Measurements from ENCODE around the gene TBL3. TPM values are rescaled to one million over a fixed set of nuclear protein-coding genes. Genes with fewer than 3 reads are reported as not detected.
A peak's percentile ranks its signal among the peaks of the same experiment; 100 is the strongest.

The TBL3 gene
- total and polyA plus RNA-seq, 9 of the 15 experiments (the other 6 are each of a cell fraction or from before 2014, with no cell fraction given): 0.97 to 117 (median 24.5) TPM

DNA sequence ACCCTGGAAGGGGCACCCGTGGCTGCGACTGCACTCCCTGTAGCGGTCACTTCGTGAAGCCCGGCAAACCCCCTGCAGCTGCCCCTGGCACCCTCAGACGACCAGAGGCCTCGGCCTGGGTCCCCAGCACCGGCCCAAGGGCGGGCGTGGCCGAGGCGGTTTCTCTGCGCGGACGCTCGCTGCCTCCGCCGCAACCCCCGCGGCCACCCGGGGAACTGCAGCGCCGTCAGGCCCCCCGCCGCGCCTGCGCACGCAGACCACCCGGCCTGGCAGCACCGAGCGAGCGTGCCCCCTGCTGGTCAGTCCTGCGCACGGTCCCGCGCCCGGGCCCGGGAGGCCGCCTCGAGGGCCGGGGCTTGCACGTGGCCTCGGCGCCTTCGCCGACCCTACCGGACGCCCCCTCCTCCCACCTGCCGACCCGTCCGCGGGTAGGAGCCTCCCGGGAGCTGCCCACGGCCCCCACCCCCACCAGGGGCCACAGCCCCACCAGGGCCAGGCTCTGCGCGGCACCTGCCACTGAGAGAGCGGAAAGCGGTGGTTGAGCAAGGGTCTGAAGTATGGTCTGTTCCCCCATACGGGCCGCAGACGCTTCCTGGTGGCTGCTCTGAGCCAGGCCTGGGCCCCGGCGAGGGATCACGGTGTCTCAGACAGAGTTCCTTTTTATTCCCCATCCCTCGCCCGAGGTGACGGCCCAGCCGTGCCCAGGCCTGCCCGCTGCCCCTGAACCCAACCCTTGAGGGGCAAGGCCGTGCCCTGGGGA is 42.1 kb upstream of the TBL3 start (continued):
- TF ChIP-seq, protein P1, sequence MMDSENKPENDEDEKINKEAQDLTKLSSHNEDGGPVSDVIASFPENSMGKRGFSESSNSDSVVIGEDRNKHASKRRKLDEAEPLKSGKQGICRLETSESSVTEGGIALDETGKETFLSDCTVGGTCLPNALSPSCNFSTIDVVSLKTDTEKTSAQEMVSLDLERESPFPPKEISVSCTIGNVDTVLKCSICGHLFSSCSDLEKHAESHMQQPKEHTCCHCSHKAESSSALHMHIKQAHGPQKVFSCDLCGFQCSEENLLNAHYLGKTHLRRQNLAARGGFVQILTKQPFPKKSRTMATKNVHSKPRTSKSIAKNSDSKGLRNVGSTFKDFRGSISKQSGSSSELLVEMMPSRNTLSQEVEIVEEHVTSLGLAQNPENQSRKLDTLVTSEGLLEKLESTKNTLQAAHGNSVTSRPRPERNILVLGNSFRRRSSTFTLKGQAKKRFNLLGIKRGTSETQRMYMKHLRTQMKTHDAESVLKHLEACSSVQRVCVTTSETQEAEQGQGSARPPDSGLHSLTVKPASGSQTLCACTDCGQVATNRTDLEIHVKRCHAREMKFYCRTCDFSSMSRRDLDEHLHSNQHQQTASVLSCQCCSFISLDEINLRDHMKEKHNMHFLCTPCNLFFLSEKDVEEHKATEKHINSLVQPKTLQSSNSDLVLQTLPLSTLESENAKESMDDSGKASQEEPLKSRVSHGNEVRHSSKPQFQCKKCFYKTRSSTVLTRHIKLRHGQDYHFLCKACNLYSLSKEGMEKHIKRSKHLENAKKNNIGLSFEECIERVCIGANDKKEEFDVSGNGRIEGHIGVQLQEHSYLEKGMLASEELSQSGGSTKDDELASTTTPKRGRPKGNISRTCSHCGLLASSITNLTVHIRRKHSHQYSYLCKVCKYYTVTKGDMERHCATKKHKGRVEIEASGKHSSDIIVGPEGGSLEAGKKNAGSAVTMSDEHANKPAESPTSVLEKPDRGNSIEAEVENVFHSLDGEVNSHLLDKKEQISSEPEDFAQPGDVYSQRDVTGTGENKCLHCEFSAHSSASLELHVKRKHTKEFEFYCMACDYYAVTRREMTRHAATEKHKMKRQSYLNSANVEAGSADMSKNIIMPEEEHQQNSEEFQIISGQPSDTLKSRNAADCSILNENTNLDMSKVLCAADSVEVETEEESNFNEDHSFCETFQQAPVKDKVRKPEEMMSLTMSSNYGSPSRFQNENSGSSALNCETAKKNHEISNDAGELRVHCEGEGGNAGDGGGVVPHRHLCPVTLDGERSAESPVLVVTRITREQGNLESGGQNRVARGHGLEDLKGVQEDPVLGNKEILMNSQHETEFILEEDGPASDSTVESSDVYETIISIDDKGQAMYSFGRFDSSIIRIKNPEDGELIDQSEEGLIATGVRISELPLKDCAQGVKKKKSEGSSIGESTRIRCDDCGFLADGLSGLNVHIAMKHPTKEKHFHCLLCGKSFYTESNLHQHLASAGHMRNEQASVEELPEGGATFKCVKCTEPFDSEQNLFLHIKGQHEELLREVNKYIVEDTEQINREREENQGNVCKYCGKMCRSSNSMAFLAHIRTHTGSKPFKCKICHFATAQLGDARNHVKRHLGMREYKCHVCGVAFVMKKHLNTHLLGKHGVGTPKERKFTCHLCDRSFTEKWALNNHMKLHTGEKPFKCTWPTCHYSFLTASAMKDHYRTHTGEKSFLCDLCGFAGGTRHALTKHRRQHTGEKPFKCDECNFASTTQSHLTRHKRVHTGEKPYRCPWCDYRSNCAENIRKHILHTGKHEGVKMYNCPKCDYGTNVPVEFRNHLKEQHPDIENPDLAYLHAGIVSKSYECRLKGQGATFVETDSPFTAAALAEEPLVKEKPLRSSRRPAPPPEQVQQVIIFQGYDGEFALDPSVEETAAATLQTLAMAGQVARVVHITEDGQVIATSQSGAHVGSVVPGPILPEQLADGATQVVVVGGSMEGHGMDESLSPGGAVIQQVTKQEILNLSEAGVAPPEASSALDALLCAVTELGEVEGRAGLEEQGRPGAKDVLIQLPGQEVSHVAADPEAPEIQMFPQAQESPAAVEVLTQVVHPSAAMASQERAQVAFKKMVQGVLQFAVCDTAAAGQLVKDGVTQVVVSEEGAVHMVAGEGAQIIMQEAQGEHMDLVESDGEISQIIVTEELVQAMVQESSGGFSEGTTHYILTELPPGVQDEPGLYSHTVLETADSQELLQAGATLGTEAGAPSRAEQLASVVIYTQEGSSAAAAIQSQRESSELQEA (IDR thresholded peaks at IDR 0.05; ENCODE audit: low read depth): no peak
- no peak for TF ChIP-seq GTF2A2 (tag; IDR thresholded peaks at IDR 0.05)
- TF ChIP-seq ZBTB7A (IDR thresholded peaks at IDR 0.05; ENCODE audit: borderline replicate concordance, control insufficient read depth, low read depth, low read length): peak; percentile 92
- TF ChIP-seq MEIS2 (IDR thresholded peaks at IDR 0.05; ENCODE audit: partially characterized antibody): peak; percentile 77
- no peak for TF ChIP-seq ZNF121 (CRISPR knock-in tag; conservative IDR thresholded peaks at IDR 0.05)
- TF ChIP-seq PHB (CRISPR knock-in tag; IDR thresholded peaks at IDR 0.05): no peak
- TF ChIP-seq EWSR1 (IDR thresholded peaks at IDR 0.05; ENCODE audit: borderline replicate concordance, low read depth, partially characterized antibody): no peak
- 0 out of 2 replicates have a peak, but pooled peaks have one; percentile 81 for TF ChIP-seq E2F3 (CRISPR knock-in tag; IDR thresholded peaks at IDR 0.05)
- no peak for TF ChIP-seq PRPF4 (IDR thresholded peaks at IDR 0.05; ENCODE audit: insufficient read depth, low read depth, low read length, poor library complexity, severe bottlenecking)
- TF ChIP-seq ZBTB17 (CRISPR knock-in tag; IDR thresholded peaks at IDR 0.05): no peak; the same call in 1 of the 2 replicates
- no peak for TF ChIP-seq SUPT5H (IDR thresholded peaks at IDR 0.05)
